Hepatocyte (in vitro differentiated cells): ENCODE measurements around the gene ASTN2. TPM values are rescaled to one million over a fixed set of nuclear protein-coding genes. Genes with fewer than 3 reads are reported as not detected.

Experiments
- DNase-seq: peaks from one replicate; pipeline ENCODE4 v3.0.0-alpha.2; 2016; ENCODE audit warnings: low spot score
- H2AFZ ChIP-seq: fragments of 200-600 bp; sonication (generic); 2 replicates; pipeline ENCODE4 v1.6.0; 2016; ENCODE audit warnings: antibody characterized with exemption, mild to moderate bottlenecking
- H3K27ac ChIP-seq: fragments of 200-600 bp; sonication (generic); 2 replicates; pipeline ENCODE4 v1.5.1; 2016; ENCODE audit warnings: mild to moderate bottlenecking
- H3K27me3 ChIP-seq: fragments of 200-600 bp; sonication (generic); 2 replicates; pipeline ENCODE4 v1.6.1; 2016
- H3K36me3 ChIP-seq: fragments of 200-600 bp; sonication (generic); replicated peaks from 2 replicates; pipeline ENCODE4 v1.5.1; 2016; ENCODE audit warnings: low read depth; ENCODE audit not compliant: insufficient read depth
- H3K4me1 ChIP-seq: fragments of 200-600 bp; sonication (generic); 2 replicates; pipeline ENCODE4 v1.5.1; 2016; ENCODE audit warnings: mild to moderate bottlenecking, moderate library complexity; ENCODE audit not compliant: insufficient read depth
- H3K4me2 ChIP-seq: fragments of 200-600 bp; sonication (generic); 2 replicates; pipeline ENCODE4 v1.6.0; 2016
- H3K4me3 ChIP-seq: fragments of 200-600 bp; sonication (generic); 2 replicates; pipeline ENCODE4 v1.5.1; 2016; ENCODE audit warnings: mild to moderate bottlenecking
- H3K79me2 ChIP-seq: fragments of 200-600 bp; sonication (generic); 2 replicates; pipeline ENCODE4 v1.6.0; 2017; ENCODE audit warnings: mild to moderate bottlenecking
- H3K9me2 ChIP-seq: fragments of 200-600 bp; sonication (generic); replicated peaks from 2 replicates; pipeline ENCODE4 v1.6.0; 2017; ENCODE audit warnings: mild to moderate bottlenecking; ENCODE audit not compliant: insufficient read depth
- H3K9me3 ChIP-seq: fragments of 200-600 bp; sonication (generic); 2 replicates; pipeline ENCODE4 v1.5.1; 2016; ENCODE audit warnings: low read depth, mild to moderate bottlenecking
- H4K20me1 ChIP-seq: fragments of 200-600 bp; sonication (generic); 2 replicates; pipeline ENCODE4 v1.6.0; 2016; ENCODE audit warnings: mild to moderate bottlenecking; ENCODE audit not compliant: insufficient read depth, poor library complexity, severe bottlenecking
- EZH2 ChIP-seq: fragments of 200-600 bp; sonication (generic); IDR thresholded peaks from 2 replicates; pipeline ENCODE4 v1.6.1; 2016; ENCODE audit warnings: antibody characterized with exemption, mild to moderate bottlenecking, borderline replicate concordance
- EZH2phosphoT487 ChIP-seq: fragments of 200-600 bp; sonication (generic); IDR thresholded peaks from one replicate; pipeline ENCODE4 v1.6.1; 2018; ENCODE audit warnings: antibody characterized with exemption, mild to moderate bottlenecking, low read depth, moderate library complexity; ENCODE audit not compliant: unreplicated experiment, severe bottlenecking
- WGBS: methylation state at CpG from one replicate; pipeline ENCODE4 v1.1.6; 2016; ENCODE audit warnings: low lambda C conversion rate; ENCODE audit errors: missing lambda C conversion rate; 5-methylcytosine and 5-hydroxymethylcytosine counted together
- polyA plus RNA-seq: library from polyadenylated mRNA; unstranded; fragments of >200 nt; fragmentation: Nextera tagmentation; extraction: Ambion mirVana; gene quantifications from 2 replicates; pipeline ENCODE4 v1.2.1, GENCODE V29; 2016
- total RNA-seq: library from RNA; depleted of rRNA; stranded (reverse); fragments of >200 nt; gene quantifications from 2 replicates; pipeline ENCODE4 v1.2.3, GENCODE V29; 2014
- TF ChIP-seq, protein P1 (sequence below): fragments of 200-600 bp; sonication (generic); IDR thresholded peaks from 2 replicates; pipeline ENCODE4 v1.5.1; 2016; ENCODE audit warnings: antibody characterized with exemption, mild to moderate bottlenecking; ENCODE audit not compliant: poor library complexity

The ASTN2 gene
- total and polyA plus RNA-seq, 2 experiments from 2014 or later = 6.4 to 8.4 TPM

DNA sequence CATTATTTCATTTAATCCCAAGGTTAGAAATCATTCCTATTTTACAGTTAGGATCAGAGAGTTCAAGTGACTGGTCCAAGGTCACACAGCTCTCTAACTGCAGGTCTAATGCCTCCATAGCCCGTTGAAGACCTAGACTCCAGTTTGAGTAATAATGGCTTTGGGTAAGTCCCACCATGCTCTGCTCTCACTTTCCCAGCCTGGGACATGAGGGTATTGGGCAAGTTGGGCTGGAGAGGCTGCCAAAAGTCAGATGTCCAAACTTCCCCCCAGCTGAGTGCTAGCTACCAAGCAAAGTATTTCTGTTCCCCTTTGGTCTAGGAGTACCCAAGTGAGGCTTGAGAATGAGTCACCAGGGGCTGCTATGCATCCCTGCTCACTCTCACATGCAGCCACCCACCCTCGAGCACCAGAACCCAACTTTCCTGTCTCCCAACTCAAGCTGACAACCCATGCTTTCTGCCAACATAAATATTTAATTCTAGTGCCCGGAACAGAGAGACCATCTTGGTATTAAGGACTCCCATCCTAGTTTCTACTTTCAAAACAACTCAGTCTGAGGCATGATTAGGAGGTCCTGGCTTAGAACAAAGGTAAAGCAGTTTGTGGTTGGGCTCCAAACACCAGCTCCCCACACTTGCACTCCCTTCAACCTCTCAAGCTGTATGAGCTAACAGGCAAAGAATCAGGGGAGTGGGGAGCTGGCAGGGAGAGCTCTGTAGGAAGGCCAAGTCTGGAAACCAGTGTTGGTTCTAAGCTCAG, 964.3 kb downstream of the ASTN2 start:
- TF ChIP-seq EZH2 (no peak), EZH2phosphoT487 (no peak)
- TF ChIP-seq, protein P1, sequence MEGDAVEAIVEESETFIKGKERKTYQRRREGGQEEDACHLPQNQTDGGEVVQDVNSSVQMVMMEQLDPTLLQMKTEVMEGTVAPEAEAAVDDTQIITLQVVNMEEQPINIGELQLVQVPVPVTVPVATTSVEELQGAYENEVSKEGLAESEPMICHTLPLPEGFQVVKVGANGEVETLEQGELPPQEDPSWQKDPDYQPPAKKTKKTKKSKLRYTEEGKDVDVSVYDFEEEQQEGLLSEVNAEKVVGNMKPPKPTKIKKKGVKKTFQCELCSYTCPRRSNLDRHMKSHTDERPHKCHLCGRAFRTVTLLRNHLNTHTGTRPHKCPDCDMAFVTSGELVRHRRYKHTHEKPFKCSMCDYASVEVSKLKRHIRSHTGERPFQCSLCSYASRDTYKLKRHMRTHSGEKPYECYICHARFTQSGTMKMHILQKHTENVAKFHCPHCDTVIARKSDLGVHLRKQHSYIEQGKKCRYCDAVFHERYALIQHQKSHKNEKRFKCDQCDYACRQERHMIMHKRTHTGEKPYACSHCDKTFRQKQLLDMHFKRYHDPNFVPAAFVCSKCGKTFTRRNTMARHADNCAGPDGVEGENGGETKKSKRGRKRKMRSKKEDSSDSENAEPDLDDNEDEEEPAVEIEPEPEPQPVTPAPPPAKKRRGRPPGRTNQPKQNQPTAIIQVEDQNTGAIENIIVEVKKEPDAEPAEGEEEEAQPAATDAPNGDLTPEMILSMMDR = no peak
- WGBS = 61% methylated on average over 3 of the region's 3 CpGs
- H3K9me3 ChIP-seq = no peaks in the 10 kb centered on the region
- H3K79me2 ChIP-seq = no peaks in the 10 kb centered on the region
- DNase-seq = peak; percentile 22
- no peak overlapping the region for H3K27ac ChIP-seq
- H3K4me2 ChIP-seq = no peak overlapping the region
- H3K36me3 ChIP-seq = no peaks in the 10 kb centered on the region
- H3K27me3 ChIP-seq = no peaks in the 10 kb centered on the region
- no peaks in the 10 kb centered on the region for H4K20me1 ChIP-seq
- peaks cover 7% of the 10 kb centered on the region for H3K4me1 ChIP-seq
- H3K4me3 ChIP-seq = no peak overlapping the region
- H2AFZ ChIP-seq = no peak overlapping the region
- no peaks in the 10 kb centered on the region for H3K9me2 ChIP-seq

- Histone ChIP-seq H3K79me2 (no peaks in the 10 kb centered on the region), H3K36me3 (no peaks in the 10 kb centered on the region), H3K4me3 (no peak overlapping the region), H2AFZ (no peak overlapping the region), H3K27me3 (no peaks in the 10 kb centered on the region), H3K4me2 (no peak overlapping the region), H3K9me2 (no peaks in the 10 kb centered on the region), H3K27ac (no peak overlapping the region), H3K9me3 (no peaks in the 10 kb centered on the region), H4K20me1 (no peaks in the 10 kb centered on the region), H3K4me1 (peaks cover 7% of the 10 kb centered on the region)
- 96% methylated on average over 3 of the region's 3 CpGs for WGBS
- TF ChIP-seq EZH2 (no peak), EZH2phosphoT487 (no peak)
- TF ChIP-seq, protein P1 = no peak
- DNase-seq = no peak
Observed at GRCh38 chr9:116449949-116450348, 964.9 kb downstream of the ASTN2 start.

GRCh38 chr9:116448431-116448830, 966.4 kb downstream of the ASTN2 start:
- Histone ChIP-seq H4K20me1 (no peaks in the 10 kb centered on the region), H3K9me2 (no peaks in the 10 kb centered on the region), H3K4me3 (no peak overlapping the region), H3K4me1 (peaks cover 7% of the 10 kb centered on the region), H3K27me3 (no peaks in the 10 kb centered on the region), H3K27ac (no peak overlapping the region), H3K79me2 (no peaks in the 10 kb centered on the region), H3K4me2 (no peak overlapping the region), H3K36me3 (no peaks in the 10 kb centered on the region), H3K9me3 (no peaks in the 10 kb centered on the region), H2AFZ (no peak overlapping the region)
- no peak for TF ChIP-seq EZH2phosphoT487
- TF ChIP-seq, protein P1 = no peak
- TF ChIP-seq EZH2 = no peak
- DNase-seq = no peak
- WGBS = 76% methylated on average over 3 of the region's 3 CpGs
